Upper lobe of left lung (tissue), 6 donors: ENCODE data around the gene SMR3B. TPM values are rescaled to one million over a fixed set of nuclear protein-coding genes. Genes with fewer than 3 reads are reported as not detected.

Experiments used
- ATAC-seq, 2 donors: fragments of 200-7000 bp; cut with Tn5 transposase; one replicate each; pipeline ENCODE4 v1.9.1; 2022; ENCODE audit warnings: mild to moderate bottlenecking in 2 of 2, moderate library complexity in 2 of 2; ENCODE audit not compliant: low FRiP score in 2 of 2
- DNase-seq, 2 donors: peaks; one replicate each; pipeline ENCODE4 v3.0.0-alpha.2; 2019 to 2020
- H3K27ac ChIP-seq, 4 donors: fragments of 200-600 bp; sonication (generic); one replicate each; pipeline ENCODE4 v1.5.1; 2016 to 2019
- H3K27me3 ChIP-seq, 4 donors: fragments of 200-600 bp; sonication (generic); one replicate each; pipeline ENCODE4 v1.5.1; 2017 to 2019
- H3K36me3 ChIP-seq, 4 donors: fragments of 200-600 bp; sonication (generic); one replicate each; pipeline ENCODE4 v1.5.1; 2016 to 2019
- H3K4me1 ChIP-seq, 4 donors: fragments of 200-600 bp; sonication (generic); one replicate each; pipeline ENCODE4 v1.5.1; 2018 to 2019
- H3K4me3 ChIP-seq, 4 donors: fragments of 200-600 bp; sonication (generic); one replicate each; pipeline ENCODE4 v1.5.1; 2017 to 2019; ENCODE audit warnings: mild to moderate bottlenecking in 2 of 4, moderate library complexity in 1 of 4
- H3K9me3 ChIP-seq, 4 donors: fragments of 200-600 bp; sonication (generic); one replicate each; pipeline ENCODE4 v1.5.1; 2018 to 2019
- EP300 ChIP-seq, 4 donors: sonication (generic); formaldehyde crosslinking; IDR thresholded peaks; one replicate each; pipeline ENCODE4 v1.5.1; 2017; ENCODE audit warnings: antibody characterized with exemption in 4 of 4, control low read depth in 2 of 4
- POLR2A ChIP-seq, 4 donors: fragments of 450-650 bp; IDR thresholded peaks; one replicate each; pipeline ENCODE4 v1.5.1; 2016 to 2017; ENCODE audit warnings: antibody characterized with exemption in 4 of 4, mild to moderate bottlenecking in 2 of 4
- POLR2AphosphoS5 ChIP-seq, 2 donors: sonication (generic); formaldehyde crosslinking; IDR thresholded peaks; one replicate each; pipeline ENCODE4 v1.5.1; 2017; ENCODE audit warnings: antibody characterized with exemption in 2 of 2
- WGBS, 2 donors: methylation state at CpG; one replicate each; pipeline ENCODE4 v1.1.5; 2017 to 2018; 5-methylcytosine and 5-hydroxymethylcytosine counted together
- total RNA-seq, 6 donors: library from RNA; depleted of rRNA in 4 of 6; stranded (reverse); fragments of >200 nt in 4 of 6; gene quantifications; one replicate each; pipeline versions ENCODE4 v1.1.0 to v1.2.1, GENCODE V29; 2016 to 2021
- TF ChIP-seq, protein P1 (sequence below), 6 experiments: fragments of 450-650 bp in 4 of 6; fragments of 200-600 bp in 2 of 6; sonication (generic) in 2 of 6; IDR thresholded peaks; one replicate each; pipeline ENCODE4 v1.5.1; 2016 to 2019; ENCODE audit warnings: antibody characterized with exemption in 6 of 6
- donor health status: DM: no; HTN: no; CAD: no; lungs with moderate emphysema.
- donor health status: DM: no; HTN: yes; CAD: no; lungs with severe emphysema.

Gene SMR3B
- total RNA-seq, 6 donors from 2014 or later: not detected

DNA sequence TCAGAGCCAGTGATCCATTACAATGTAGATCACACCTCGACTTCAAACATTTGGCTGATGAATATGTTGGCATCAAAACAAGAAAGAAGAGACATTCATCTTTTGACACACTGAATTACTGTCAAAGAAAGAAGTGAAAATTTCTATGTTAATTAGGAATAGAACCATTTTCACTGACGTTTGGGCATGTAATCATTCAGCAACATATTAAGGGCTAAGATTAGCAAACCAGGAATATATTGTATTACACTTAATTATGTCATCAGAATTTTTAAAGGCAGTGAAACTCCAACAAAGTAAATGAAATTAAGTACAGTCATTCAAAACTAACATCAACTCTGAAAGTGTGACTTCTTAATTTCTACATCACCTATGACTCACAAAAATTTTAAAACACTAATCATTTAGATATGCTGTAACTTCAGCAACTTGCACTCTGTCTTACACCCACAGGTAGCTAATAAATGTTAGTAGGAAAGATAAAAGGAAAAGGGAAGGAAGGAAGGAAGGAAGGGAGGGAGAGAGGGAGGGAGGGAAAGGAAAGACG, 23.7 kb upstream of the SMR3B start:
- ATAC-seq (no peak), DNase-seq (no peak)
- no peaks in the 10 kb centered on the region for H3K9me3 ChIP-seq
- no peaks in the 10 kb centered on the region for H3K27me3 ChIP-seq
- no peaks in the 10 kb centered on the region for H3K36me3 ChIP-seq
- TF ChIP-seq, protein P1, sequence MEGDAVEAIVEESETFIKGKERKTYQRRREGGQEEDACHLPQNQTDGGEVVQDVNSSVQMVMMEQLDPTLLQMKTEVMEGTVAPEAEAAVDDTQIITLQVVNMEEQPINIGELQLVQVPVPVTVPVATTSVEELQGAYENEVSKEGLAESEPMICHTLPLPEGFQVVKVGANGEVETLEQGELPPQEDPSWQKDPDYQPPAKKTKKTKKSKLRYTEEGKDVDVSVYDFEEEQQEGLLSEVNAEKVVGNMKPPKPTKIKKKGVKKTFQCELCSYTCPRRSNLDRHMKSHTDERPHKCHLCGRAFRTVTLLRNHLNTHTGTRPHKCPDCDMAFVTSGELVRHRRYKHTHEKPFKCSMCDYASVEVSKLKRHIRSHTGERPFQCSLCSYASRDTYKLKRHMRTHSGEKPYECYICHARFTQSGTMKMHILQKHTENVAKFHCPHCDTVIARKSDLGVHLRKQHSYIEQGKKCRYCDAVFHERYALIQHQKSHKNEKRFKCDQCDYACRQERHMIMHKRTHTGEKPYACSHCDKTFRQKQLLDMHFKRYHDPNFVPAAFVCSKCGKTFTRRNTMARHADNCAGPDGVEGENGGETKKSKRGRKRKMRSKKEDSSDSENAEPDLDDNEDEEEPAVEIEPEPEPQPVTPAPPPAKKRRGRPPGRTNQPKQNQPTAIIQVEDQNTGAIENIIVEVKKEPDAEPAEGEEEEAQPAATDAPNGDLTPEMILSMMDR (IDR thresholded peaks at IDR 0.05): no peak
- TF ChIP-seq EP300 (IDR thresholded peaks at IDR 0.05) (no peak), POLR2A (IDR thresholded peaks at IDR 0.05) (no peak), POLR2AphosphoS5 (IDR thresholded peaks at IDR 0.05) (no peak)
- H3K4me1 ChIP-seq: no peaks in the 10 kb centered on the region
- no peak overlapping the region for H3K27ac ChIP-seq
- no peak overlapping the region for H3K4me3 ChIP-seq
- 49 to 50% methylated on average over 3 of the region's 3 CpGs for WGBS, 2 donors

DNA sequence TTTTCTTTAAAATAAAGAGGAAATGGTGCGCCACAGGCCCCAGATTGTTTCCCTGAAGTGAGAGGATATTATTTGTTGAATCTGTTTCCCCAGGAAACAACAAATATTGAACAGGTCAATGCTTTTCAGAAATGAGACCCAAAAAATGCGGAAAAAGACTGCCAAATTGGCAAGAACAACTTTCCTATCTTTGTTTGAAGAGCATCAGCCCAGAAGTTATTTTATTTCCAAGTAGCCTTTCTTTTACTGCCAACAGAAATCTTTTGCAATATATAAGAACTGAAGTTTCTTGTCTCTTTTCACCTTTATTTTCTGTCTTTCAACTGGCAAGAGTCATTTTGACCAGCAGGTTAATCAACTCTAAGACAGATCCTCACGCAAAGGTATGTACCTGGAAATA, 22.5 kb upstream of the SMR3B start, which contains the start of gene SMR3A:
TSS of gene SMR3A (plus strand) at position 301 of the 400 bp plus-strand sequence. CDS start 1,356 bp downstream, outside the sequence.
- H3K9me3 ChIP-seq: no peaks in the 10 kb centered on the region
- no peaks in the 10 kb centered on the region for H3K4me1 ChIP-seq
- H3K36me3 ChIP-seq: no peaks in the 10 kb centered on the region
- H3K27me3 ChIP-seq: no peaks in the 10 kb centered on the region
- ATAC-seq (no peak), DNase-seq (no peak)
- 70 to 71% methylated on average over 3 of the region's 3 CpGs for WGBS, 2 donors
- TF ChIP-seq POLR2A (IDR thresholded peaks at IDR 0.05) (no peak), POLR2AphosphoS5 (IDR thresholded peaks at IDR 0.05) (no peak)
- TF ChIP-seq, protein P1 (IDR thresholded peaks at IDR 0.05): no peak
- no peak within 1 kb of the TSS for H3K4me3 ChIP-seq
- no peak within 1 kb of the TSS for H3K27ac ChIP-seq

DNA sequence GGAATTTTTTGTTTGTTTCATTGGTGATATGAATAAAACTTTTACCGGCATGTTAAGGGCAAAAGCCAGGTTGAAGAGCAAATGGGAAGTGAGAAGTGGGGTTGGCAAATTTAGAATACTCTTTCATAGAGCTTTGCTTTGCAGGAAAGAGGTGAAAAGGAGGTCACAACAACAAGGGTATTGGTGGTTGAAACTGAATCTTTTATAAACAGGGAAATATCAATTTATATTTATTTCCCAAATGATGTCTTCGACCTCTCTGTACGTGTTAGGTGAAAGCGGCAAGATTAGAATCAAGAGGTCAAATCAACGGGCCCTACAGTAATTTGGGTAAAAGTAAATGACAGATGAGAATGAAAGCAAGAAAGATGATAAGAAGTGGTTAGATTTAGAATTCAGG, 18.9 kb upstream of the SMR3B start:
- no peak for DNase-seq
- ATAC-seq: no peak
- H3K4me1 ChIP-seq: no peaks in the 10 kb centered on the region
- H3K36me3 ChIP-seq: no peaks in the 10 kb centered on the region
- TF ChIP-seq, protein P1 (IDR thresholded peaks at IDR 0.05): no peak
- no peak for TF ChIP-seq POLR2AphosphoS5 (IDR thresholded peaks at IDR 0.05)
- TF ChIP-seq EP300 (IDR thresholded peaks at IDR 0.05): no peak
- TF ChIP-seq POLR2A (IDR thresholded peaks at IDR 0.05): no peak
- 86 to 90% methylated on average over 5 of the region's 5 CpGs for WGBS, 2 donors
- no peak overlapping the region for H3K27ac ChIP-seq
- no peaks in the 10 kb centered on the region for H3K27me3 ChIP-seq
- no peaks in the 10 kb centered on the region for H3K9me3 ChIP-seq
- H3K4me3 ChIP-seq: no peak overlapping the region

DNA sequence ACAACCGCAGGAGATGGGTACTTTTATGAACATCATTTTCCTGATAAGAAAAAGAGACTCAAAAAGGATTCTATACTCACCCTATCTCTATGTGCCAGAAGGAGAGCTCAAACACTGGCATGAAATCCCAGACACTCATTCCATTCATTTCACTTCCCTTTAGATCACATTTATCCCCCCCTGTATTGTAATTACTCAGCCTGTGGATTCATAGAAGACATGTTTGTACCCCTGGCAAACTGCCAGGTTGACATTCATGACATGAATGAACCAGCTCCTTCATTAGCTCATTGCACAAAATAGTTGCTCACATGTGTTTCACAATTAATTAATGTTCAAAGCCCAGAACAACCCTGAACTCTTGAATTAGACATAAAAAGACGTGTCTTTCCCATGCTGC, 17.5 kb upstream of the SMR3B start:
- Histone ChIP-seq H3K36me3 (no peaks in the 10 kb centered on the region), H3K4me3 (no peak overlapping the region), H3K27me3 (no peaks in the 10 kb centered on the region), H3K27ac (no peak overlapping the region), H3K4me1 (no peaks in the 10 kb centered on the region), H3K9me3 (no peaks in the 10 kb centered on the region)
- TF ChIP-seq EP300 (IDR thresholded peaks at IDR 0.05) (no peak), POLR2AphosphoS5 (IDR thresholded peaks at IDR 0.05) (no peak), POLR2A (IDR thresholded peaks at IDR 0.05) (no peak)
- TF ChIP-seq, protein P1 (IDR thresholded peaks at IDR 0.05): no peak
- 36 to 56% methylated on average over 2 of the region's 2 CpGs for WGBS, 2 donors
- DNase-seq (no peak), ATAC-seq (no peak)

DNA sequence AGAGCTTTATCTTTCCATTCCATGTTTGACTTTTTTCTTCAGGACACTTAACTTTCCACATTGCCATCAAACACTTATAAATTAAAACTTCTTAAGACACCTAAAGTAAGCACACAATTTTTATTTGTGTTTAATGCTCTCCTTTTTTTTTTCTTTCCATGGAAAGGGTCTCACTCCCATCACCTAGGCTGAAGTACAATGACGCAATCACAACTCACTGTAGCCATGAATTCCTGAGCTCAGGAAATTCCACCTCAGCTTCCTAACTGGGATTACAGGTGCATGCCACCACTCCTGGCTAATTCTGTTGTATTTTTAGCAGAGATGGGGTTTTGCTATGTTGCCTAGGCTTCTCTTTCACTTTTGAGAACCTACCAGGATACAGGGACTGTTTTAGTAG, 15.1 kb upstream of the SMR3B start:
- TF ChIP-seq POLR2AphosphoS5 (IDR thresholded peaks at IDR 0.05) (no peak), POLR2A (IDR thresholded peaks at IDR 0.05) (no peak), EP300 (IDR thresholded peaks at IDR 0.05) (no peak)
- TF ChIP-seq, protein P1 (IDR thresholded peaks at IDR 0.05): no peak

More for the DNA sequence above, 15.1 kb upstream of the SMR3B start:
- H3K4me3 ChIP-seq: no peak overlapping the region
- H3K36me3 ChIP-seq: no peaks in the 10 kb centered on the region
- H3K4me1 ChIP-seq: no peaks in the 10 kb centered on the region
- H3K9me3 ChIP-seq: no peaks in the 10 kb centered on the region
- DNase-seq (no peak), ATAC-seq (no peak)
- WGBS, 2 donors: 84 to 95% methylated on average over 1 of the region's 1 CpG
- no peak overlapping the region for H3K27ac ChIP-seq
- H3K27me3 ChIP-seq: no peaks in the 10 kb centered on the region
